ENCODE data around the gene MARCHF7. TPM values are rescaled to one million over a fixed set of nuclear protein-coding genes. Genes with fewer than 3 reads are reported as not detected.

Gene MARCHF7
- total and polyA plus RNA-seq, 10 of the 15 experiments (the other 5 are each of a cell fraction or from before 2014, with no cell fraction given) = 39.4 to 111 (median 66.5) TPM

- no peak for TF ChIP-seq CUX1 (IDR thresholded peaks at IDR 0.05; ENCODE audit: insufficient replicate concordance, low read depth, low read length)
- no peak for TF ChIP-seq MYC (IDR thresholded peaks at IDR 0.05; ENCODE audit: insufficient read depth, insufficient read length, insufficient replicate concordance, low read length, severe bottlenecking)
- TF ChIP-seq RELA (IDR thresholded peaks at IDR 0.05; ENCODE audit: borderline replicate concordance, partially characterized antibody) = no peak
These were observed 45.9 kb downstream of the MARCHF7 start (continued) for GRCh38 chr2:159758239-159758638.

- H3K9ac ChIP-seq (ENCODE audit: control insufficient read depth, insufficient read depth, low read length) = no peak overlapping the region
- in situ Hi-C loops (cut with MboI) (no loop called here), intact Hi-C loops (cut with micrococcal nuclease; ENCODE audit: unreplicated experiment) (no loop called here)
- no peaks in the 10 kb centered on the region for H3K27me3 ChIP-seq (replicated peaks in 1 of 2; ENCODE audit: control insufficient read depth in 2 of 2, insufficient read depth in 2 of 2, low read length in 1 of 2)
- H3K4me1 ChIP-seq (ENCODE audit: control insufficient read depth, insufficient read depth, low read length) = no peaks in the 10 kb centered on the region
- H3K79me2 ChIP-seq (ENCODE audit: control insufficient read depth, insufficient read depth, low read length) = peaks cover 6% of the 10 kb centered on the region
- RAD21 ChIA-PET (ENCODE audit: unreplicated experiment) = no interaction called here
- BruUV-seq (replicated peaks) = no TSS peak
- FAIRE-seq (no peak), DNase-seq (ENCODE audit: low read depth, low spot score) (no peak), ATAC-seq (no peak)
- CTCF ChIA-PET = interaction anchor here (1.1 kb wide), 1 partner anchor 181 kb away, joined by 8 read pairs; no protein-coding TSS in a partner anchor
- SMC1A ChIA-PET (ENCODE audit: uncharacterized antibody, unreplicated experiment) = interaction anchor here (0.6 to 1.1 kb wide), 7 partner anchors 10 to 214 kb away, joined by 3 to 5 read pairs (median 3); no protein-coding TSS in a partner anchor
- H4K20me1 ChIP-seq (ENCODE audit: control insufficient read depth, insufficient read depth) = no peaks in the 10 kb centered on the region; the same call in 1 of the 2 replicates
- H2AFZ ChIP-seq (ENCODE audit: control insufficient read depth, low read depth, low read length) = no peak overlapping the region
- POLR2A ChIA-PET = no interaction called here
- 100% methylated on average over 1 of the region's 1 CpG for WGBS (ENCODE audit: insufficient coverage, insufficient replicate concordance, low lambda C conversion rate, missing lambda C conversion rate)
- no peak overlapping the region for H3K27ac ChIP-seq (ENCODE audit: control insufficient read depth, insufficient read depth)
- H3K4me3 ChIP-seq = no peak overlapping the region
- peaks cover 0 to 13% of the 10 kb centered on the region in 2 experiments for H3K36me3 ChIP-seq (ENCODE audit: control insufficient read depth in 2 of 2, insufficient read depth in 2 of 2, low read length in 1 of 2)
- no peak overlapping the region for H3K4me2 ChIP-seq (ENCODE audit: control insufficient read depth, insufficient read depth)
- H3K9me3 ChIP-seq (replicated peaks; ENCODE audit: control insufficient read depth, insufficient read depth, low read length) = no peaks in the 10 kb centered on the region
- TF ChIP-seq SRF (IDR thresholded peaks at IDR 0.05; ENCODE audit: low read depth in 2 of 2, low read length in 2 of 2) = no peak
- no peak for TF ChIP-seq ZZZ3 (IDR thresholded peaks at IDR 0.05; ENCODE audit: control insufficient read depth, insufficient read length, low read depth)
- TF ChIP-seq ZNF207 (IDR thresholded peaks at IDR 0.05; ENCODE audit: borderline replicate concordance) = no peak
- TF ChIP-seq JUNB (IDR thresholded peaks at IDR 0.05) = no peak
- TF ChIP-seq TCF12 (IDR thresholded peaks at IDR 0.05; ENCODE audit: low read depth, low read length) = no peak
- TF ChIP-seq, protein P1, sequence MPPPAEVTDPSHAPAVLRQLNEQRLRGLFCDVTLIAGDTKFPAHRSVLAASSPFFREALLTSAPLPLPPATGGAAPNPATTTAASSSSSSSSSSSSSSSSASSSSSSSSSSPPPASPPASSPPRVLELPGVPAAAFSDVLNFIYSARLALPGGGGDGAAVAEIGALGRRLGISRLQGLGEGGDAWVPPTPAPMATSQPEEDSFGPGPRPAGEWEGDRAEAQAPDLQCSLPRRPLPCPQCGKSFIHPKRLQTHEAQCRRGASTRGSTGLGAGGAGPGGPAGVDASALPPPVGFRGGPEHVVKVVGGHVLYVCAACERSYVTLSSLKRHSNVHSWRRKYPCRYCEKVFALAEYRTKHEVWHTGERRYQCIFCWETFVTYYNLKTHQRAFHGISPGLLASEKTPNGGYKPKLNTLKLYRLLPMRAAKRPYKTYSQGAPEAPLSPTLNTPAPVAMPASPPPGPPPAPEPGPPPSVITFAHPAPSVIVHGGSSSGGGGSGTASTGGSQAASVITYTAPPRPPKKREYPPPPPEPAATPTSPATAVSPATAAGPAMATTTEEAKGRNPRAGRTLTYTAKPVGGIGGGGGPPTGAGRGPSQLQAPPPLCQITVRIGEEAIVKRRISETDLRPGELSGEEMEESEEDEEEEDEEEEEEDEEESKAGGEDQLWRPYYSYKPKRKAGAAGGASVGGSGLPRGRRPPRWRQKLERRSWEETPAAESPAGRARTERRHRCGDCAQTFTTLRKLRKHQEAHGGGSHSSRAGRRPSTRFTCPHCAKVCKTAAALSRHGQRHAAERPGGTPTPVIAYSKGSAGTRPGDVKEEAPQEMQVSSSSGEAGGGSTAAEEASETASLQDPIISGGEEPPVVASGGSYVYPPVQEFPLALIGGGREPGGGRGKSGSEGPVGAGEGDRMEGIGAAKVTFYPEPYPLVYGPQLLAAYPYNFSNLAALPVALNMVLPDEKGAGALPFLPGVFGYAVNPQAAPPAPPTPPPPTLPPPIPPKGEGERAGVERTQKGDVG (CRISPR knock-in tag; IDR thresholded peaks at IDR 0.05) = no peak
- TF ChIP-seq MXI1 (IDR thresholded peaks at IDR 0.05; ENCODE audit: low read depth, low read length) = no peak
- TF ChIP-seq STAT3 (IDR thresholded peaks at IDR 0.05; ENCODE audit: low read depth, low read length) = no peak
- TF ChIP-seq IRF4 (IDR thresholded peaks at IDR 0.05; ENCODE audit: low read depth, low read length) = no peak
- TF ChIP-seq POLR2A (IDR thresholded peaks at IDR 0.05; ENCODE audit: low read depth, low read length) = no peak
- TF ChIP-seq KAT2A (conservative IDR thresholded peaks at IDR 0.05; ENCODE audit: control insufficient read depth, low read depth, low read length) = no peak
- no peak for TF ChIP-seq CREB1 (IDR thresholded peaks at IDR 0.05; ENCODE audit: low read depth)
- TF ChIP-seq TAF1 (IDR thresholded peaks at IDR 0.05; ENCODE audit: borderline replicate concordance, low read depth, low read length) = no peak
These were observed 46.4 kb downstream of the MARCHF7 start for GRCh38 chr2:159758686-159759085.

Data from GM12878 (cell line).